ENCODE data around the gene ELL.

Gene ELL

DNA sequence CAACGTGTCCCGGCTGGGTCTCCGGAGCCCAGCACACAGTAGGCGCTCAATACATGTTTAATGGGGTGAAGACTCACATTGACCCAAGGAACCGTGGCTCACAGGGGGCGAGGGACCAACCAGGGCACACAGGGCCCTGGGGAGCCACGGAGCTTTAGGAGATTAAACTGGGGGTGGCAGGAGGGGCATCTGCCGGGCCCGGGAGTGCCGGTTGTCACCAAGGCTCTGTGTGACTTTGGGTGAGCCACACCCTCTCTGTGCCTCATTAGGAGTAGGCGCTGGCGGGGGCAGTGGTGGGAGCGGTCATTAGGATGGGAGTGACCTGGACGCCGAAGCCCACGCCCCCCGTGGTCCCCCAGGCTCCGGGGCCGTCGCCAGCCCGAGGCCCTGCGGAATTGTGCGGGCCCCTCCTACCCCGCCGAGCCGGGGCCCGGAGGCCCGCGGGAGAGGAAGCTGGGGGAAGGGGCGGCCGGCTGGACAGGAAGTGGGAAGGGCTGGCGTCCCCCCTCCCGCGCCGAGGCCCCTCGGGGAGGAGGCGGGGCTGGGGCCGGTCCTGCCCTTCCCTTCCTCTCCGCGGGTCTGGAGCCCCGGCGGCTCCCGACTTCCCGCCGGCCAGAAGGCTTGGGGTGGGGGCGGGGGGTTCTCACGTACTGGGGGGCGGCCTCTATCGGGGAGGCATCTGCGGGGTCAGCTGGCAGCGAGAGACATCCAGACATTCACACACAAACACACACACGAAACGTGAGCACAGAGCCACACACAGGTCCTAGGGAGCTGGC is 104.4 kb downstream of the ELL start:
- H3K9me3 ChIP-seq (ENCODE audit: insufficient read depth, low read length): no peaks in the 10 kb centered on the region
- DNase-seq (ENCODE audit: low read depth, low spot score): no peak
- peaks cover 42% of the 10 kb centered on the region for H3K4me1 ChIP-seq (ENCODE audit: insufficient read depth, insufficient read length)
- TF ChIP-seq YY1 (IDR thresholded peaks at IDR 0.05; ENCODE audit: insufficient read depth, insufficient read length) (no peak), SUZ12 (IDR thresholded peaks at IDR 0.05; ENCODE audit: extremely low read depth, insufficient read depth, insufficient read length) (no peak), ZNF274 (IDR thresholded peaks at IDR 0.05; ENCODE audit: low read depth, low read length) (no peak)
- no peaks in the 10 kb centered on the region for H3K36me3 ChIP-seq (ENCODE audit: insufficient read depth, insufficient read length, low read length)
- H3K4me3 ChIP-seq (ENCODE audit: insufficient read length, low read depth): peak overlapping the region; percentile 58
- H3K27me3 ChIP-seq (ENCODE audit: insufficient read depth, insufficient read length): peaks cover 47% of the 10 kb centered on the region
- H3K9ac ChIP-seq (ENCODE audit: insufficient read length, low read depth): peak overlapping the region; percentile 80

DNA sequence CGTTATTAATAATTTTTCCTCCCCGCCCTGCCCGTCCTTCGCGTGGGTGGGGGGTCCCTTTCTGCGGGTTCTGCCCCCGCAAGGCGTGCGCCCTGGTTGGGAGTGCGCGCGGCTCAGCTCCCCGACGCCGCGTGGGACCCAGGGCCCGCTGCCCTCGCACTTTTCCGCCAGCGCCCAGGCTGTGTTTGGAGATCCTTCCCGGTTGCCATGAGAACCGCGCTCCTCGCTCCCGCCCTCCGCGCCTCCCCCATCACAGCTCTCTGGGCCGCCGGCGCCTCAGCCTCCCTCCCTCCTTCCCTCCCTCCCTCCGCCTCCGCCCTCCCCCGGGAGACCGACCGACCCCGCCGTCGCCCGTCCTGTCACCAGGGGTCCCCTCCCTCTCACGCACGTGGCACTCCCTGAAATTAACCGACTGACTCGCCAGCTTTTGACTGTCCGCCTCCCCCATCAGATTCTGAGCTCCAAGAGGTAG is 105.1 kb downstream of the ELL start:
- Histone ChIP-seq H3K9ac (ENCODE audit: insufficient read length, low read depth) (peak overlapping the region; percentile 70), H3K27me3 (ENCODE audit: insufficient read depth, insufficient read length) (peaks cover 42% of the 10 kb centered on the region), H3K4me1 (ENCODE audit: insufficient read depth, insufficient read length) (peaks cover 42% of the 10 kb centered on the region)

DNA sequence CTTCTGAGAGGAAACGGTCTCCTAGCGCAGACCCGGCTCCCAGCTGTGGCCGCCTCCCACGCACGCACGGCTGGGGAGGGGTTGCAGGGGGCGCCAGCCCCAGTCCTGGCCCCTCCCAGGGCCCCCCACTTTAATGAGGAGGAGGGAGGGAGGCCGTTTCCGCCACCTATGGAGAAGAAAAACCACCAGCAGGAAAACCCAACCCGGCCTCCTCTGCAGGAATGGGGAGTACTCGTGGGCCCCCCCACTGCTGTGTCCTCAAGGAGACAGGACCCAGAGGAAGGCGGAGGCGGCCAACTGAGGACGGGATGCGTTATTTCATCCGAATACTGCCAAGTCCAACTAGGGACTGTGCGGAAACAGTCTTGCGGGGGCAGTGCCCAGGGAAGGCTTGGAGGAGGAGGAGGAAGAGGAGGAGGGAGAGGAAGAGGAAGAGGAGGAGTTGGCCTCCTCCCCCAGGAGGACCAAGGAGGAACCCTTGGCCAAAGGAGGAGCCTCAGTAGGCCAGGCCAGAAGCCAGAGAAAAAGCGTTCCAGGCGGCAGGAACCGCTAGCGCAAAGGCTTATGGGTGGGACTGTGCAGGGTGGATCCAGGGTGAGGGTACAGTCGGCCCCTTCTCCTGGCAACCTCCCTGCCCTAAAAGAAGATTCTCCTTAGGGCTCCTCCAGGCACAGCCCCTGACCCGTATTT is 106.5 kb downstream of the ELL start:
- Histone ChIP-seq H3K9ac (ENCODE audit: insufficient read length, low read depth) (peak overlapping the region; percentile 6), H3K27me3 (ENCODE audit: insufficient read depth, insufficient read length) (peaks cover 28% of the 10 kb centered on the region), H3K36me3 (ENCODE audit: insufficient read depth, insufficient read length, low read length) (no peaks in the 10 kb centered on the region), H3K9me3 (ENCODE audit: insufficient read depth, low read length) (no peaks in the 10 kb centered on the region), H3K4me1 (ENCODE audit: insufficient read depth, insufficient read length) (peaks cover 37% of the 10 kb centered on the region), H3K4me3 (ENCODE audit: insufficient read length, low read depth) (no peak overlapping the region)
- no peak for DNase-seq (ENCODE audit: low read depth, low spot score)
- TF ChIP-seq YY1 (IDR thresholded peaks at IDR 0.05; ENCODE audit: insufficient read depth, insufficient read length) (no peak), ZNF274 (IDR thresholded peaks at IDR 0.05; ENCODE audit: low read depth, low read length) (no peak), SUZ12 (IDR thresholded peaks at IDR 0.05; ENCODE audit: extremely low read depth, insufficient read depth, insufficient read length) (no peak)

More for the DNA sequence above, 105.1 kb downstream of the ELL start:
- no peaks in the 10 kb centered on the region for H3K36me3 ChIP-seq (ENCODE audit: insufficient read depth, insufficient read length, low read length)
- no peaks in the 10 kb centered on the region for H3K9me3 ChIP-seq (ENCODE audit: insufficient read depth, low read length)
- H3K4me3 ChIP-seq (ENCODE audit: insufficient read length, low read depth): peak overlapping the region; percentile 58
- no peak for TF ChIP-seq SUZ12 (IDR thresholded peaks at IDR 0.05; ENCODE audit: extremely low read depth, insufficient read depth, insufficient read length)
- no peak for TF ChIP-seq YY1 (IDR thresholded peaks at IDR 0.05; ENCODE audit: insufficient read depth, insufficient read length)
- TF ChIP-seq ZNF274 (IDR thresholded peaks at IDR 0.05; ENCODE audit: low read depth, low read length): no peak
- DNase-seq (ENCODE audit: low read depth, low spot score): no peak

DNA sequence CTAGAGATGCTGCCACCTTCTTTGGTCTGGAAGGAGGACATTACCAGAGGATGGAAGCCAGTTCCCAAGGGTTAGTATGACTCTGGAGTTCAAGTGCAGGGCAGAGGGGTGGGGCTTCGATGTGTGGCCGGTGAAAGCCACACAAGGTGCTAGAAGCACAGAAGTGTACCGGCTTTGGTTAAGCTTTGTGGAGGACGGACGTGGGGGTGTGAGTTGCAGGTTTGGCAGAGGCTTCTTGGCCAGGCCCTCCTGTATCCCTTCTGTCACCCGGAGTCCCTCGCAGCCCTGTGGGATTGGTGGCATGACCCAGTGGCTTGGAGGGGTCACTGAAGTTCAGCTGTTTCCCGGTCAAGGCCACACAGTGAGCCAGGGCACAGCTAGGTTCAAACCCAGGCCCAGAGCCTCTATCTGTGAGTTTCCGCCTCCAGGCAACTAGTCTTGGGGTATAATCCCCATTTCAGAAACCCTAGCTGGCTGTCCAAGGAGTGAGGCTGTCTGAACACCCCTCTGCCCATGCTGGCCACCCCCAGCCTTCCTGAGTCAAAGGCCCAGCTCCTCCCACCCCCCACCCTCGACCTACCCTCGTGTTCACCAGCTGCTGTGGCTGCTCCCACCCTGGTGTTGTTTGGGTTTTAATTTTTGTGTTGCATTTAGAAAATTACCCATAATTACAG is 107.2 kb downstream of the ELL start:
- no peaks in the 10 kb centered on the region for H3K9me3 ChIP-seq (ENCODE audit: insufficient read depth, low read length)
- H3K4me1 ChIP-seq (ENCODE audit: insufficient read depth, insufficient read length): peaks cover 36% of the 10 kb centered on the region
- peaks cover 21% of the 10 kb centered on the region for H3K27me3 ChIP-seq (ENCODE audit: insufficient read depth, insufficient read length)
- TF ChIP-seq ZNF274 (IDR thresholded peaks at IDR 0.05; ENCODE audit: low read depth, low read length) (no peak), YY1 (IDR thresholded peaks at IDR 0.05; ENCODE audit: insufficient read depth, insufficient read length) (no peak), SUZ12 (IDR thresholded peaks at IDR 0.05; ENCODE audit: extremely low read depth, insufficient read depth, insufficient read length) (no peak)
- no peaks in the 10 kb centered on the region for H3K36me3 ChIP-seq (ENCODE audit: insufficient read depth, insufficient read length, low read length)
- H3K9ac ChIP-seq (ENCODE audit: insufficient read length, low read depth): peak overlapping the region; percentile 32
- no peak for DNase-seq (ENCODE audit: low read depth, low spot score)
- H3K4me3 ChIP-seq (ENCODE audit: insufficient read length, low read depth): no peak overlapping the region

DNA sequence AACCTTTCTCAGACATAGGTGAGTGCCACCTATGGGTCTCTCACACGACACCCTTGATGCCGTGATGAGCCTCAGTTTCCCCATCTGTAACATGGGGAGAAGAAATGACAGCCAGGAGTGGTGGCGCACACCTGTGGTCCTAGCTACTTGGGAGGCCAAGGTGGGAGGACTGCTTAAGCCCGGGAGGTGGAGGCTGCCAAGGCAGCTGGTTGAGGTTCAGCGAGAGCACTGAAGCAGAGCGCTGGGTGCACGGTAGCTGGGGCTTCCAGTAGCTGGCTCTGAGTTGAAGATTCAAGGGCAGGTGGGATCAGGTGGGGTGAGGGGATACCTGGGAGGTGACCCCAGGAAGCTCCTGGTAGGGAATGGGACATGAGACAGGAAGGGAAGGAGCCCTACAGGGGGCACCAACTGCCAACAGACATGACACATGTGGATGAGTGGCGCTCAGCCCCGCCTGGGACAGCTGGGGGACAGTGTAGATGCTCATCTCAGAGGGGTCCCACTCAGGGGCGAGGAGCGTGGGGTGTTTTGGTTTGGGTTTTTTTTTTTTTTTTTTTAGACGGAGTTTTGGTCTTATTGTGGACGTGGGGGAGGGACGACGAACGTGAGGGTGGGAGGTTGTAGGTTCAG is 109.1 kb downstream of the ELL start:
- Histone ChIP-seq H3K9me3 (ENCODE audit: insufficient read depth, low read length) (no peaks in the 10 kb centered on the region), H3K4me3 (ENCODE audit: insufficient read length, low read depth) (no peak overlapping the region), H3K9ac (ENCODE audit: insufficient read length, low read depth) (no peak overlapping the region), H3K4me1 (ENCODE audit: insufficient read depth, insufficient read length) (peaks cover 23% of the 10 kb centered on the region), H3K27me3 (ENCODE audit: insufficient read depth, insufficient read length) (peaks cover 4% of the 10 kb centered on the region), H3K36me3 (ENCODE audit: insufficient read depth, insufficient read length, low read length) (no peaks in the 10 kb centered on the region)
- TF ChIP-seq SUZ12 (IDR thresholded peaks at IDR 0.05; ENCODE audit: extremely low read depth, insufficient read depth, insufficient read length) (no peak), YY1 (IDR thresholded peaks at IDR 0.05; ENCODE audit: insufficient read depth, insufficient read length) (no peak)
- DNase-seq (ENCODE audit: low read depth, low spot score): no peak

DNA sequence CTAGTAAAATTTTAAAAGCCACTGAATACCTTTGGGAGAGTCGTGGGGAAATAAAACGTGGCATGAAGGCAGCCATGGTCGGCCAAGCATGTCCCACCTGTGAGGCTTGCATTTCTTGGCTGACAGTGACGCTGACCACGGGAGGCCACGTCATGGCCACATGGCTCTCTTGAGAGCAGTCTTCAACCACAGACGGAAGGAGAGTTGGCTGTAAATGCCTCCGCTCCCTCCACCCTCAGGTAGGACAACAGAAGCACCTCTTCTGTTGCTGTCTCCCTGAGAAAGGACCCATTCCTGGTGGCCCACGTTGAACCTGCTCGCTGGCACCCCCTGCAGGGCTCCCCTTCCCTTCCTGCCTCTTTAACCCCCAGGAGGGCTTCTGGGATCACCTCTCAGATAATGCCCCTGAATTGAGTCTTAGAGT is 113.8 kb downstream of the ELL start:
- Histone ChIP-seq H3K9me3 (ENCODE audit: insufficient read depth, low read length) (no peaks in the 10 kb centered on the region), H3K9ac (ENCODE audit: insufficient read length, low read depth) (no peak overlapping the region), H3K27me3 (ENCODE audit: insufficient read depth, insufficient read length) (no peaks in the 10 kb centered on the region), H3K4me3 (ENCODE audit: insufficient read length, low read depth) (no peak overlapping the region), H3K36me3 (ENCODE audit: insufficient read depth, insufficient read length, low read length) (no peaks in the 10 kb centered on the region), H3K4me1 (ENCODE audit: insufficient read depth, insufficient read length) (peaks cover 4% of the 10 kb centered on the region)
- TF ChIP-seq ZNF274 (IDR thresholded peaks at IDR 0.05; ENCODE audit: low read depth, low read length) (no peak), YY1 (IDR thresholded peaks at IDR 0.05; ENCODE audit: insufficient read depth, insufficient read length) (no peak), SUZ12 (IDR thresholded peaks at IDR 0.05; ENCODE audit: extremely low read depth, insufficient read depth, insufficient read length) (no peak)
- no peak for DNase-seq (ENCODE audit: low read depth, low spot score)
